Measurements from ENCODE around the gene ASTE1. TPM values are rescaled to one million over a fixed set of nuclear protein-coding genes. Genes with fewer than 3 reads are reported as not detected.

ASTE1 gene
- total and polyA plus RNA-seq, 2 of the 8 experiments (the other 6 are each of a cell fraction or from before 2014, with no cell fraction given) = 6.4 TPM; not detected in 1

- Histone ChIP-seq H2AK5ac (ENCODE audit: low read depth, low read length) (no peak overlapping the region), H4K20me1 (replicated peaks in 1 of 2; ENCODE audit: control insufficient read depth in 1 of 2, insufficient read depth in 2 of 2, low read length in 2 of 2) (peaks cover 0 to 2% of the 10 kb centered on the region in 2 experiments), H2BK15ac (ENCODE audit: low read length) (no peak overlapping the region), H3K18ac (ENCODE audit: extremely low read depth, low read length) (no peak overlapping the region), H3K36me3 (ENCODE audit: control insufficient read depth in 2 of 4, insufficient read depth in 4 of 4, low read length in 3 of 4) (peaks cover 0 to 14% (median 1%) of the 10 kb centered on the region in 4 experiments; a peak in 3 of 8 replicates), H3K14ac (ENCODE audit: insufficient read length) (no peak overlapping the region), H3K9me3 (ENCODE audit: insufficient read depth in 2 of 2, low read depth in 1 of 2, low read length in 1 of 2) (no peaks in the 10 kb centered on the region), H4K8ac (ENCODE audit: extremely low read depth, insufficient read depth, low read length) (no peak overlapping the region), H4K91ac (replicated peaks; ENCODE audit: insufficient read length, low read length) (no peak overlapping the region), H3K27ac (ENCODE audit: low read depth, low read length) (no peak overlapping the region), H3K23ac (ENCODE audit: insufficient read length) (no peak overlapping the region), H3K4me1 (replicated peaks in 1 of 4; ENCODE audit: control insufficient read depth in 3 of 4, insufficient read depth in 4 of 4, low read length in 3 of 4) (peaks cover 0 to 3% (median 1%) of the 10 kb centered on the region in 4 experiments; a peak in 3 of 7 replicates), H3K9ac (replicated peaks in 1 of 4; ENCODE audit: extremely low read depth in 1 of 4, low read depth in 3 of 4, low read length in 3 of 4) (no peak overlapping the region), H4K5ac (ENCODE audit: insufficient read length, low read depth, low read length) (no peak overlapping the region), H2BK12ac (ENCODE audit: low read depth, low read length) (no peak overlapping the region), H2BK120ac (replicated peaks; ENCODE audit: low read depth, low read length) (no peak overlapping the region), H3K79me1 (ENCODE audit: low read depth, low read length) (no peaks in the 10 kb centered on the region), H2AFZ (ENCODE audit: low read length) (no peak overlapping the region), H3K23me2 (ENCODE audit: low read depth, low read length) (no peaks in the 10 kb centered on the region), H3K79me2 (ENCODE audit: control insufficient read depth in 1 of 2, insufficient read depth in 2 of 2, low read length in 2 of 2) (no peaks in the 10 kb centered on the region), H3K27me3 (replicated peaks in 1 of 4; ENCODE audit: control insufficient read depth in 3 of 4, extremely low read depth in 1 of 4, insufficient read depth in 3 of 4, low read length in 3 of 4) (no peaks in the 10 kb centered on the region), H3K4me3 (ENCODE audit: extremely low read depth in 1 of 4, insufficient read depth in 2 of 4, low read depth in 3 of 4, low read length in 4 of 4) (no peak overlapping the region), H3K4me2 (ENCODE audit: insufficient read depth in 1 of 2, low read depth in 2 of 2, low read length in 2 of 2) (no peak overlapping the region), H2BK5ac (ENCODE audit: low read depth, low read length) (no peak overlapping the region), H2BK20ac (ENCODE audit: low read length) (no peak overlapping the region), H3K4ac (replicated peaks; ENCODE audit: insufficient read length, low read depth, low read length) (no peak overlapping the region), H3K56ac (replicated peaks; ENCODE audit: insufficient read length, low read depth, low read length) (no peak overlapping the region)
- CTCF ChIA-PET (ENCODE audit: partially characterized antibody) = no interaction called here
- no peak for FAIRE-seq
- POLR2A ChIA-PET (ENCODE audit: partially characterized antibody) = no interaction called here
- DNase-seq (ENCODE audit: low read depth in 1 of 2, low spot score in 2 of 2) = no peak
- WGBS, 2 experiments (ENCODE audit: extremely low coverage in 1 of 2, insufficient coverage in 1 of 2, insufficient read length in 1 of 2, insufficient replicate concordance in 2 of 2, low coverage in 1 of 2, low lambda C conversion rate in 2 of 2, missing lambda C conversion rate in 1 of 2) = 91% methylated on average over 2 of the region's 2 CpGs; no CpG with 5 or more reads in 1 of the 2 experiments
- TF ChIP-seq JUN (IDR thresholded peaks at IDR 0.05; ENCODE audit: low read depth, low read length) (no peak), ZNF274 (IDR thresholded peaks at IDR 0.05; ENCODE audit: borderline replicate concordance, extremely low read depth, low read length) (no peak), SP4 (IDR thresholded peaks at IDR 0.05; ENCODE audit: low read length) (no peak), CHD1 (IDR thresholded peaks at IDR 0.05; ENCODE audit: low read depth, low read length) (no peak), RFX5 (IDR thresholded peaks at IDR 0.05; ENCODE audit: borderline replicate concordance, low read depth, low read length) (no peak), POLR2A (IDR thresholded peaks at IDR 0.05; ENCODE audit: control extremely low read depth in 1 of 2, low read depth in 2 of 2, low read length in 2 of 2) (no peak), NRF1 (IDR thresholded peaks at IDR 0.05; ENCODE audit: low read depth, low read length) (no peak), HDAC6 (IDR thresholded peaks at IDR 0.05; ENCODE audit: low read depth, low read length) (no peak), KDM4A (IDR thresholded peaks at IDR 0.05; ENCODE audit: low read depth, low read length, severe bottlenecking) (no peak)
- TF ChIP-seq, protein P1, sequence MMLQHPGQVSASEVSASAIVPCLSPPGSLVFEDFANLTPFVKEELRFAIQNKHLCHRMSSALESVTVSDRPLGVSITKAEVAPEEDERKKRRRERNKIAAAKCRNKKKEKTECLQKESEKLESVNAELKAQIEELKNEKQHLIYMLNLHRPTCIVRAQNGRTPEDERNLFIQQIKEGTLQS (IDR thresholded peaks at IDR 0.05; ENCODE audit: insufficient read depth, low read depth, low read length) = no peak
These were observed 47.5 kb downstream of the ASTE1 start for GRCh38 chr3:130979117-130979516.
